Body of pancreas (tissue), 4 donors: ENCODE measurements around the gene TMEM109. TPM values are rescaled to one million over a fixed set of nuclear protein-coding genes. Genes with fewer than 3 reads are reported as not detected.

Experiments
- ATAC-seq: fragments of 150-250 bp; one replicate; pipeline ENCODE4 v1.9.1; 2016
- DNase-seq, 4 donors: peaks; one replicate each; pipeline ENCODE4 v3.0.0-alpha.2; 2019
- H3K27ac ChIP-seq, 4 donors: fragments of 200-600 bp; sonication (generic); 1 replicate in 3 of 4; 2 replicates in 1 of 4; pipeline versions ENCODE4 v1.5.1 to v1.6.1; 2016 to 2019; ENCODE audit warnings: mild to moderate bottlenecking in 1 of 4, mixed read lengths in 1 of 4, moderate library complexity in 1 of 4
- H3K27me3 ChIP-seq, 2 donors: fragments of 200-600 bp; sonication (generic); one replicate each; pipeline ENCODE4 v1.6.0; 2016; ENCODE audit warnings: mild to moderate bottlenecking in 1 of 2
- H3K36me3 ChIP-seq, 2 donors: fragments of 200-600 bp; sonication (generic); replicated peaks in 1 of 2; 2 replicates each; pipeline ENCODE4 v1.5.1; 2016; ENCODE audit warnings: low read depth in 2 of 2; ENCODE audit not compliant: insufficient read depth in 1 of 2
- H3K4me1 ChIP-seq: fragments of 200-600 bp; sonication (generic); one replicate; pipeline ENCODE4 v1.6.0; 2016
- H3K4me3 ChIP-seq, 2 donors: fragments of 200-600 bp; sonication (generic); 1 replicate in 1 of 2; 2 replicates in 1 of 2; pipeline ENCODE4 v1.5.1; 2016 to 2019
- H3K9me3 ChIP-seq, 3 donors: fragments of 200-600 bp; sonication (generic); 1 replicate in 2 of 3; 2 replicates in 1 of 3; pipeline ENCODE4 v1.5.1; 2016
- CTCF ChIP-seq, 7 experiments: fragments of 450-650 bp in 4 of 7; fragments of 200-600 bp in 3 of 7; sonication (generic) in 3 of 7; IDR thresholded peaks; one replicate each; pipeline ENCODE4 v1.5.1; 2016 to 2019; ENCODE audit warnings: antibody characterized with exemption in 7 of 7
- POLR2A ChIP-seq, 3 donors: fragments of 450-650 bp; IDR thresholded peaks; one replicate each; pipeline ENCODE4 v1.6.1; 2016; ENCODE audit warnings: antibody characterized with exemption in 3 of 3, mild to moderate bottlenecking in 2 of 3
- WGBS, 2 donors: methylation state at CpG; one replicate each; pipeline ENCODE4 v1.1.5; 2017; 5-methylcytosine and 5-hydroxymethylcytosine counted together
- intact Hi-C: fragments of 100-400 bp; cut with DNase I; formaldehyde crosslinking; loops from one replicate; pipeline ENCODE4 v1.15.1; 2023
- total RNA-seq, 2 donors: library from RNA; depleted of rRNA; stranded (reverse); fragments of >200 nt; gene quantifications; one replicate each; pipeline ENCODE4 v1.1.0, GENCODE V29; 2016

The TMEM109 gene
- total RNA-seq, 2 donors from 2014 or later, result 59.9 to 62.6 TPM

GRCh38 chr11:60874421-60875365, 39.3 kb upstream of the TMEM109 start:
- Histone ChIP-seq H3K4me3 (no peak overlapping the region), H3K27me3 (no peaks in the 10 kb centered on the region), H3K36me3 (no peaks in the 10 kb centered on the region), H3K9me3 (no peaks in the 10 kb centered on the region), H3K27ac (no peak overlapping the region), H3K4me1 (peaks cover 1% of the 10 kb centered on the region)
- TF ChIP-seq POLR2A (IDR thresholded peaks at IDR 0.05) (no peak), CTCF (IDR thresholded peaks at IDR 0.05) (no peak)
- ATAC-seq (no peak), DNase-seq (no peak)
- intact Hi-C loops, result no loop called here
- 81 to 90% methylated on average over 4 to 13 of the region's 13 CpGs for WGBS, 2 donors

- DNase-seq (no peak), ATAC-seq (no peak)
- no peak overlapping the region for H3K27ac ChIP-seq
- H3K36me3 ChIP-seq, result no peaks in the 10 kb centered on the region
- no peaks in the 10 kb centered on the region for H3K9me3 ChIP-seq
- no peaks in the 10 kb centered on the region for H3K27me3 ChIP-seq
- TF ChIP-seq CTCF (IDR thresholded peaks at IDR 0.05) (no peak), POLR2A (IDR thresholded peaks at IDR 0.05) (no peak)
- intact Hi-C loops, result no loop called here
- WGBS, 2 donors, result 86 to 87% methylated on average over 6 to 7 of the region's 7 CpGs
- no peak overlapping the region for H3K4me3 ChIP-seq
- peaks cover 10% of the 10 kb centered on the region for H3K4me1 ChIP-seq
Observed at GRCh38 chr11:60875366-60876167, 38.4 kb upstream of the TMEM109 start.

- Histone ChIP-seq H3K4me3 (no peak overlapping the region), H3K4me1 (peaks cover 16% of the 10 kb centered on the region), H3K27ac (no peak overlapping the region), H3K9me3 (no peaks in the 10 kb centered on the region), H3K27me3 (no peaks in the 10 kb centered on the region), H3K36me3 (no peaks in the 10 kb centered on the region)
- intact Hi-C loops, result no loop called here
- DNase-seq (no peak), ATAC-seq (no peak)
- 86% methylated on average over 2 of the region's 2 CpGs; no CpG with 5 or more reads in 1 of the 2 donors for WGBS, 2 donors
- TF ChIP-seq CTCF (IDR thresholded peaks at IDR 0.05), result no peak
- TF ChIP-seq POLR2A (IDR thresholded peaks at IDR 0.05), result no peak
Observed at GRCh38 chr11:60876168-60876485, 37.8 kb upstream of the TMEM109 start.

- no peak overlapping the region for H3K27ac ChIP-seq
- 77 to 81% methylated on average over 5 of the region's 5 CpGs for WGBS, 2 donors
Observed at GRCh38 chr11:60878245-60879101, 35.5 kb upstream of the TMEM109 start.

More at GRCh38 chr11:60878245-60879101, 35.5 kb upstream of the TMEM109 start:
- Histone ChIP-seq H3K4me3 (no peak overlapping the region), H3K4me1 (peaks cover 18% of the 10 kb centered on the region), H3K36me3 (no peaks in the 10 kb centered on the region), H3K27me3 (no peaks in the 10 kb centered on the region), H3K9me3 (no peaks in the 10 kb centered on the region)
- ATAC-seq, result no peak
- no peak for TF ChIP-seq POLR2A (IDR thresholded peaks at IDR 0.05)
- no peak for TF ChIP-seq CTCF (IDR thresholded peaks at IDR 0.05)
- no peak for DNase-seq
- intact Hi-C loops, result no loop called here
